HCT116 (cell line): ENCODE measurements around the gene YWHAE. TPM values are rescaled to one million over a fixed set of nuclear protein-coding genes. Genes with fewer than 3 reads are reported as not detected.

Source experiments
- ATAC-seq: fragments of 200-7000 bp; cut with Tn5 transposase; 2 replicates; pipeline ENCODE4 v1.9.1; 2020; ENCODE audit warnings: mild to moderate bottlenecking, moderate library complexity
- BruUV-seq: library from RNA; stranded (reverse); fragments of 400-500 nt; replicated peaks from 2 replicates; lab custom pipeline; 2021; lab: Mats Ljungman, UMichigan
- CTCF ChIA-PET: fragments of 300-600 bp; sonication (Branson Sonifier 250); formaldehyde crosslinking; loops from one replicate; lab custom pipeline; 2021; ENCODE audit warnings: antibody characterized with exemption; lab: Charles Lee
- POLR2A ChIA-PET: fragments of 300-600, 350-600 bp; sonication (Branson Sonifier 250); formaldehyde crosslinking; loops from one replicate; lab custom pipeline; 2021; ENCODE audit warnings: antibody characterized with exemption; lab: Charles Lee
- RAD21 ChIA-PET, 2 experiments: fragments of 300-600 bp; sonication (Branson Sonifier 250); formaldehyde crosslinking; loops; one replicate each; lab custom pipeline; 2023; ENCODE audit warnings: low total read pairs in 2 of 2; ENCODE audit not compliant: uncharacterized antibody in 2 of 2, unreplicated experiment in 2 of 2, low non-redundant PET in 1 of 2; lab: Charles Lee
- DNase-seq: peaks from one replicate; pipeline ENCODE4 v3.0.0-alpha.2; 2010; ENCODE audit warnings: low read depth, low spot score
- H2AFZ ChIP-seq: fragments of 200-600 bp; shearing (Covaris generic), sonication (generic); 2 replicates; pipeline ENCODE4 v1.6.1; 2017; ENCODE audit warnings: low read depth, mixed run types, mixed read lengths, antibody characterized with exemption, low read length; ENCODE audit not compliant: poor library complexity, severe bottlenecking
- H3K27ac ChIP-seq: 2 replicates; pipeline ENCODE4 v1.5.1; 2012; ENCODE audit warnings: low read depth, low read length
- H3K27me3 ChIP-seq: fragments of 200-600 bp; sonication (generic); 2 replicates; pipeline ENCODE4 v1.6.1; 2016; ENCODE audit warnings: mixed run types, low read length, mixed read lengths; ENCODE audit not compliant: insufficient read depth
- H3K36me3 ChIP-seq, 2 experiments: fragments of 200-500 bp in 1 of 2; fragments of 200-600 bp in 1 of 2; sonication (Bioruptor generic) in 1 of 2; sonication (generic) in 1 of 2; 2 replicates each; pipeline versions ENCODE4 v1.5.1 to v1.6.1; 2014 to 2016; ENCODE audit warnings: low read length in 2 of 2, inconsistent platforms in 1 of 2, mixed read lengths in 1 of 2, mixed run types in 1 of 2; ENCODE audit not compliant: insufficient read depth in 2 of 2, control insufficient read depth in 1 of 2
- H3K4me1 ChIP-seq, 2 experiments: fragments of 200-600 bp in 1 of 2; sonication (generic) in 1 of 2; 2 replicates each; pipeline versions ENCODE4 v1.5.1 to v1.6.1; 2012 to 2017; ENCODE audit warnings: low read length in 2 of 2, inconsistent platforms in 1 of 2, mild to moderate bottlenecking in 1 of 2, mixed read lengths in 1 of 2, mixed run types in 1 of 2, moderate library complexity in 1 of 2; ENCODE audit not compliant: insufficient read depth in 2 of 2, control insufficient read depth in 1 of 2
- H3K4me2 ChIP-seq: fragments of 200-600 bp; sonication (generic); 2 replicates; pipeline ENCODE4 v1.6.1; 2017; ENCODE audit warnings: mixed run types, low read length, mixed read lengths
- H3K4me3 ChIP-seq, 2 experiments: fragments of 200-600 bp in 1 of 2; sonication (generic) in 1 of 2; replicated peaks in 1 of 2; 2 replicates each; pipeline ENCODE4 v1.5.1; 2011 to 2016; ENCODE audit warnings: low read length in 2 of 2, control low read depth in 1 of 2, low read depth in 1 of 2, mild to moderate bottlenecking in 1 of 2, mixed read lengths in 1 of 2, mixed run types in 1 of 2
- H3K79me2 ChIP-seq: fragments of 200-600 bp; sonication (generic); 2 replicates; pipeline ENCODE4 v1.6.1; 2017; ENCODE audit warnings: mild to moderate bottlenecking, mixed run types, low read length, moderate library complexity, mixed read lengths; ENCODE audit not compliant: insufficient read depth
- H3K9ac ChIP-seq: fragments of 200-600 bp; sonication (generic); 2 replicates; pipeline ENCODE4 v1.6.1; 2016; ENCODE audit warnings: low read length, mixed read lengths
- H3K9me2 ChIP-seq: fragments of 200-600 bp; sonication (generic), shearing (Covaris generic); 2 replicates; pipeline ENCODE4 v1.6.1; 2017; ENCODE audit warnings: mixed run types, mild to moderate bottlenecking, moderate library complexity; ENCODE audit not compliant: insufficient read depth
- H3K9me3 ChIP-seq, 2 experiments: fragments of 200-500 bp in 1 of 2; fragments of 200-600 bp in 1 of 2; sonication (Bioruptor generic) in 1 of 2; sonication (generic) in 1 of 2; 2 replicates each; pipeline ENCODE4 v1.6.1; 2014 to 2017; ENCODE audit warnings: low read length in 2 of 2, mixed read lengths in 2 of 2, inconsistent platforms in 1 of 2, low read depth in 1 of 2, mild to moderate bottlenecking in 1 of 2, mixed run types in 1 of 2, moderate library complexity in 1 of 2; ENCODE audit not compliant: control insufficient read depth in 1 of 2, insufficient read depth in 1 of 2
- H4K20me1 ChIP-seq: fragments of 200-600 bp; sonication (generic), shearing (Covaris generic); 2 replicates; pipeline ENCODE4 v1.6.1; 2017; ENCODE audit warnings: mixed run types, mild to moderate bottlenecking, moderate library complexity; ENCODE audit not compliant: insufficient read depth
- ATF3 ChIP-seq: IDR thresholded peaks from 2 replicates; pipeline ENCODE4 v1.6.1; 2012
- EZH2phosphoT487 ChIP-seq: fragments of 200-600 bp; IDR thresholded peaks from 2 replicates; pipeline ENCODE4 v1.6.1; 2018; ENCODE audit warnings: antibody characterized with exemption, borderline replicate concordance
- FOSL1 ChIP-seq: IDR thresholded peaks from 2 replicates; pipeline ENCODE4 v1.6.1; 2012; ENCODE audit warnings: low read depth
- TCF7L2 ChIP-seq: IDR thresholded peaks from 2 replicates; pipeline ENCODE4 v1.7.0; 2011; ENCODE audit warnings: borderline replicate concordance, inconsistent platforms; ENCODE audit not compliant: insufficient read depth, insufficient read length; ENCODE audit errors: extremely low read depth
- intact Hi-C: fragments of 100-400 bp; cut with micrococcal nuclease; formaldehyde crosslinking; loops from 2 replicates; pipeline ENCODE4 v1.10.0; 2022
- total RNA-seq: library from RNA; stranded (reverse); gene quantifications from one replicate; pipeline ENCODE4 v1.2.1, GENCODE V29; 2021; ENCODE audit not compliant: unreplicated experiment

Gene YWHAE
- total RNA-seq, 1 experiment from 2014 or later = 735 TPM

- RAD21 ChIA-PET = no interaction called here
- no TSS peak for BruUV-seq
- Histone ChIP-seq H3K27me3 (no peaks in the 10 kb centered on the region), H3K9ac (no peak overlapping the region), H3K9me2 (no peaks in the 10 kb centered on the region), H3K36me3 (peaks cover 22 to 39% of the 10 kb centered on the region in 2 experiments), H3K4me2 (no peak overlapping the region), H3K27ac (no peak overlapping the region), H3K79me2 (peaks cover 59% of the 10 kb centered on the region), H2AFZ (no peak overlapping the region), H3K9me3 (no peaks in the 10 kb centered on the region), H3K4me1 (peaks cover 0 to 20% of the 10 kb centered on the region in 2 experiments; a peak in 3 of 4 replicates), H3K4me3 (no peak overlapping the region), H4K20me1 (no peaks in the 10 kb centered on the region; the same call in 1 of the 2 replicates)
- CTCF ChIA-PET = no interaction called here
- no peak for DNase-seq
- TF ChIP-seq FOSL1 = no peak
- POLR2A ChIA-PET = no interaction called here
- intact Hi-C loops = no loop called here
- ATAC-seq = no peak
Observed at GRCh38 chr17:1421470-1421869, 21.4 kb upstream of the YWHAE start.

GRCh38 chr17:1420981-1421380 lies 21.0 kb upstream of the YWHAE start:
- no peaks in the 10 kb centered on the region for H3K27me3 ChIP-seq
- H3K4me3 ChIP-seq = no peak overlapping the region
- no peak overlapping the region for H3K27ac ChIP-seq
- ATAC-seq (no peak), DNase-seq (no peak)
- ChIA-PET POLR2A (no interaction called here), CTCF (no interaction called here), RAD21 (no interaction called here)
- intact Hi-C loops = no loop called here
- peaks cover 54% of the 10 kb centered on the region for H3K79me2 ChIP-seq
- H3K9me3 ChIP-seq = no peaks in the 10 kb centered on the region
- BruUV-seq = no TSS peak
- no peak overlapping the region for H3K9ac ChIP-seq
- no peaks in the 10 kb centered on the region; the same call in 1 of the 2 replicates for H4K20me1 ChIP-seq
- no peak overlapping the region for H3K4me2 ChIP-seq
- peaks cover 20 to 34% of the 10 kb centered on the region in 2 experiments for H3K36me3 ChIP-seq
- H2AFZ ChIP-seq = no peak overlapping the region
- TF ChIP-seq TCF7L2 (no peak), EZH2phosphoT487 (no peak), ATF3 (no peak)
- peaks cover 0 to 20% of the 10 kb centered on the region in 2 experiments; a peak in 3 of 4 replicates for H3K4me1 ChIP-seq
- no peaks in the 10 kb centered on the region for H3K9me2 ChIP-seq
